Loucy (cell line): ENCODE results near the gene UVRAG.
A peak's percentile ranks its signal among the peaks of the same experiment; 100 is the strongest.

ENCODE experiments used
- H2AFZ ChIP-seq: fragments of 200-600 bp; sonication (generic); 2 replicates; pipeline ENCODE4 v1.6.0; 2016; ENCODE audit warnings: antibody characterized with exemption, mild to moderate bottlenecking, low read length, moderate library complexity
- H3F3A ChIP-seq: fragments of 200-600 bp; 2 replicates; pipeline ENCODE4 v1.6.0; 2016; ENCODE audit warnings: antibody characterized with exemption, low read depth, mild to moderate bottlenecking
- H3K27me3 ChIP-seq: fragments of 200-600 bp; sonication (generic); 2 replicates; pipeline ENCODE4 v1.6.1; 2014; ENCODE audit warnings: low read length, mild to moderate bottlenecking; ENCODE audit not compliant: insufficient read depth, poor library complexity, severe bottlenecking
- H3K36me3 ChIP-seq: fragments of 200-600 bp; sonication (generic); 2 replicates; pipeline ENCODE4 v1.6.1; 2016; ENCODE audit warnings: low read length; ENCODE audit not compliant: insufficient read depth
- H3K4me1 ChIP-seq: fragments of 200-600 bp; sonication (generic); 2 replicates; pipeline ENCODE4 v1.5.1; 2014; ENCODE audit warnings: low read length, mild to moderate bottlenecking; ENCODE audit not compliant: insufficient read depth, poor library complexity, severe bottlenecking
- H3K4me2 ChIP-seq: fragments of 200-600 bp; sonication (generic); 2 replicates; pipeline ENCODE4 v1.6.0; 2014; ENCODE audit warnings: antibody characterized with exemption, low read length, low read depth, mild to moderate bottlenecking; ENCODE audit not compliant: poor library complexity, severe bottlenecking
- H3K4me3 ChIP-seq: fragments of 200-600 bp; sonication (generic); 2 replicates; pipeline ENCODE4 v1.5.1; 2014; ENCODE audit warnings: low read length, mild to moderate bottlenecking, mixed read lengths; ENCODE audit not compliant: poor library complexity, severe bottlenecking
- H3K79me2 ChIP-seq: fragments of 200-600 bp; sonication (generic); 2 replicates; pipeline ENCODE4 v1.6.1; 2014; ENCODE audit warnings: low read length; ENCODE audit not compliant: insufficient read depth
- H3K9ac ChIP-seq: fragments of 200-600 bp; sonication (generic); 2 replicates; pipeline ENCODE4 v1.6.0; 2014; ENCODE audit warnings: mild to moderate bottlenecking, low read depth, low read length, moderate library complexity; ENCODE audit not compliant: poor library complexity, severe bottlenecking
- H3K9me2 ChIP-seq: fragments of 200-600 bp; sonication (generic); replicated peaks from 2 replicates; pipeline ENCODE4 v1.6.1; 2016; ENCODE audit warnings: low read depth, low read length, mixed read lengths
- H3K9me3 ChIP-seq: fragments of 200-600 bp; sonication (generic); 2 replicates; pipeline ENCODE4 v1.6.1; 2014; ENCODE audit warnings: mild to moderate bottlenecking, antibody characterized with exemption, low read length, low read depth; ENCODE audit not compliant: insufficient read depth
- H4K20me1 ChIP-seq: fragments of 200-600 bp; sonication (generic); 2 replicates; pipeline ENCODE4 v1.6.0; 2014; ENCODE audit warnings: antibody characterized with exemption, low read length, mild to moderate bottlenecking; ENCODE audit not compliant: insufficient read depth, poor library complexity, severe bottlenecking
- CTCF ChIP-seq: fragments of 200-600 bp; sonication (generic); conservative IDR thresholded peaks from 2 replicates; pipeline ENCODE4 v1.5.1; 2014; ENCODE audit warnings: mild to moderate bottlenecking, antibody characterized with exemption, low read length
- EZH2phosphoT487 ChIP-seq: fragments of 200-600 bp; IDR thresholded peaks from 2 replicates; pipeline ENCODE4 v1.6.1; 2018; ENCODE audit warnings: antibody characterized with exemption, mild to moderate bottlenecking, moderate library complexity, borderline replicate concordance

Gene UVRAG

GRCh38 chr11:75811485-75811884 is 3.5 kb upstream of the UVRAG start:
- Histone ChIP-seq H3K9ac (no peak overlapping the region), H3K4me1 (peaks cover 8% of the 10 kb centered on the region), H3K9me3 (no peaks in the 10 kb centered on the region), H2AFZ (no peak overlapping the region), H3F3A (no peaks in the 10 kb centered on the region), H3K4me3 (no peak overlapping the region), H4K20me1 (no peaks in the 10 kb centered on the region), H3K79me2 (peaks cover 11% of the 10 kb centered on the region), H3K27me3 (no peaks in the 10 kb centered on the region), H3K4me2 (no peak overlapping the region), H3K9me2 (no peaks in the 10 kb centered on the region), H3K36me3 (no peaks in the 10 kb centered on the region)
- no peak for TF ChIP-seq CTCF
- TF ChIP-seq EZH2phosphoT487 = no peak

- H3K27me3 ChIP-seq = no peaks in the 10 kb centered on the region
- H2AFZ ChIP-seq = no peak overlapping the region
- H3K79me2 ChIP-seq = peaks cover 22% of the 10 kb centered on the region
- peaks cover 17% of the 10 kb centered on the region for H3K4me1 ChIP-seq
- no peaks in the 10 kb centered on the region for H3K36me3 ChIP-seq
- no peak overlapping the region for H3K9ac ChIP-seq
- H3K9me3 ChIP-seq = no peaks in the 10 kb centered on the region
- no peak overlapping the region for H3K4me3 ChIP-seq
- H3K4me2 ChIP-seq = no peak overlapping the region
- TF ChIP-seq CTCF = no peak
- TF ChIP-seq EZH2phosphoT487 = no peak
- H4K20me1 ChIP-seq = peaks cover 8% of the 10 kb centered on the region
- no peaks in the 10 kb centered on the region for H3K9me2 ChIP-seq
- H3F3A ChIP-seq = no peaks in the 10 kb centered on the region
Measured at GRCh38 chr11:75812542-75813040, 2.4 kb upstream of the UVRAG start.

GRCh38 chr11:75813124-75813523 is 1.9 kb upstream of the UVRAG start:
- no peak overlapping the region for H3K9ac ChIP-seq
- H3K36me3 ChIP-seq = no peaks in the 10 kb centered on the region
- no peaks in the 10 kb centered on the region for H3F3A ChIP-seq
- H3K4me2 ChIP-seq = no peak overlapping the region
- no peaks in the 10 kb centered on the region for H3K27me3 ChIP-seq
- H3K9me2 ChIP-seq = no peaks in the 10 kb centered on the region
- peaks cover 8% of the 10 kb centered on the region for H4K20me1 ChIP-seq
- no peaks in the 10 kb centered on the region for H3K9me3 ChIP-seq
- no peak for TF ChIP-seq EZH2phosphoT487
- H3K79me2 ChIP-seq = peaks cover 27% of the 10 kb centered on the region
- H2AFZ ChIP-seq = no peak overlapping the region
- H3K4me1 ChIP-seq = peaks cover 21% of the 10 kb centered on the region
- H3K4me3 ChIP-seq = no peak overlapping the region

- Histone ChIP-seq H3K36me3 (no peaks in the 10 kb centered on the region), H3K9ac (peak overlapping the region; percentile 55), H3K9me3 (no peaks in the 10 kb centered on the region), H3K4me3 (no peak overlapping the region), H3F3A (no peaks in the 10 kb centered on the region), H3K9me2 (no peaks in the 10 kb centered on the region), H3K27me3 (no peaks in the 10 kb centered on the region), H3K4me2 (peak overlapping the region; percentile 89), H3K79me2 (peaks cover 32% of the 10 kb centered on the region), H2AFZ (no peak overlapping the region), H3K4me1 (peaks cover 23% of the 10 kb centered on the region), H4K20me1 (peaks cover 9% of the 10 kb centered on the region)
- TF ChIP-seq CTCF (no peak), EZH2phosphoT487 (no peak)
Measured at GRCh38 chr11:75813622-75814039, 1.4 kb upstream of the UVRAG start.
